Suprapubic skin (tissue), 4 donors: Measurements from ENCODE around the gene ROBO1. TPM values are rescaled to one million over a fixed set of nuclear protein-coding genes. Genes with fewer than 3 reads are reported as not detected.
"Not testable (repeated sequence)": the region's sequence is repeated elsewhere in the genome, so short reads cannot be mapped to it uniquely, and the experiment has no call there.

Source experiments
- DNase-seq, 2 donors: peaks; one replicate each; pipeline ENCODE4 v3.0.0-alpha.2; 2019; ENCODE audit warnings: low spot score in 2 of 2
- H3K27ac ChIP-seq: fragments of 200-600 bp; sonication (generic); one replicate; pipeline ENCODE4 v1.5.1; 2019
- H3K27me3 ChIP-seq: fragments of 200-600 bp; sonication (generic); one replicate; pipeline ENCODE4 v1.5.1; 2019
- H3K36me3 ChIP-seq: fragments of 200-600 bp; sonication (generic); one replicate; pipeline ENCODE4 v1.5.1; 2019
- H3K4me1 ChIP-seq: fragments of 200-600 bp; sonication (generic); one replicate; pipeline ENCODE4 v1.5.1; 2019
- H3K4me3 ChIP-seq: fragments of 200-600 bp; sonication (generic); one replicate; pipeline ENCODE4 v1.5.1; 2019; ENCODE audit warnings: mild to moderate bottlenecking
- H3K9me3 ChIP-seq: fragments of 200-600 bp; sonication (generic); one replicate; pipeline ENCODE4 v1.5.1; 2019
- EP300 ChIP-seq: sonication (generic); formaldehyde crosslinking; IDR thresholded peaks from one replicate; pipeline ENCODE4 v1.6.1; 2017; ENCODE audit warnings: antibody characterized with exemption
- POLR2A ChIP-seq, 2 donors: fragments of 450-650 bp; IDR thresholded peaks; one replicate each; pipeline ENCODE4 v1.6.1; 2017; ENCODE audit warnings: antibody characterized with exemption in 2 of 2, mild to moderate bottlenecking in 2 of 2, moderate library complexity in 2 of 2
- POLR2AphosphoS5 ChIP-seq, 3 donors: sonication (generic); formaldehyde crosslinking; IDR thresholded peaks; one replicate each; pipeline ENCODE4 v1.6.1; 2017; ENCODE audit warnings: antibody characterized with exemption in 3 of 3
- WGBS: methylation state at CpG from one replicate; pipeline ENCODE4 v1.1.5; 2018; 5-methylcytosine and 5-hydroxymethylcytosine counted together
- total RNA-seq, 4 donors: library from RNA; depleted of rRNA; stranded (reverse); fragments of >200 nt; gene quantifications; one replicate each; pipeline ENCODE4 v1.1.0, GENCODE V29; 2016
- TF ChIP-seq, protein P1 (sequence below), 2 donors: fragments of 200-600 bp in 1 of 2; fragments of 450-650 bp in 1 of 2; sonication (generic) in 1 of 2; IDR thresholded peaks; one replicate each; pipeline ENCODE4 v1.5.1; 2016 to 2019; ENCODE audit warnings: antibody characterized with exemption in 2 of 2, mild to moderate bottlenecking in 1 of 2, moderate library complexity in 1 of 2

Gene ROBO1
- total RNA-seq, 4 donors from 2014 or later = 67.7 to 80.3 (median 71.3) TPM

DNA sequence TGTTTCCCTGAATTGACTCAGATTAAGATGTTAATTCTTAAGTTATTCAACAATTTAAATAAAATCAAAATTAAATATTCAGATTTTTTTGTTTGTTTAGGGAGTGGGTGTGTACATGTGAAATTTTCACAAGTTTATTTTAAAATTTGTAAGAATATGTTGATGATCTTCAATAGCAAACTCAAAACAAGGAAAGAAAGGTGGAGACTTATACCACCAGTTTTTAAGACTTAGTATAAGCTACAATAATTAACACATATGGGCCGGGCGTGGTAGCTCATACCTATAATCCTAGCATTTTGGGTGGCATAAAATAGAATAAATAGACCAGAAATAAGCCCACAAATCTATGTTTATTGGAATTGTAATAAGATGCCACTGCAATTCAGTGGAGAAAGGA lies 1084.5 kb downstream of the ROBO1 start:
- no peak for DNase-seq
- Histone ChIP-seq H3K36me3 (peaks cover 11% of the 10 kb centered on the region), H3K4me1 (no peaks in the 10 kb centered on the region), H3K27me3 (no peaks in the 10 kb centered on the region), H3K4me3 (no peak overlapping the region), H3K9me3 (no peaks in the 10 kb centered on the region), H3K27ac (no peak overlapping the region)
- TF ChIP-seq POLR2A (IDR thresholded peaks at IDR 0.05) = no peak
- TF ChIP-seq POLR2AphosphoS5 (IDR thresholded peaks at IDR 0.05) = no peak
- TF ChIP-seq, protein P1, sequence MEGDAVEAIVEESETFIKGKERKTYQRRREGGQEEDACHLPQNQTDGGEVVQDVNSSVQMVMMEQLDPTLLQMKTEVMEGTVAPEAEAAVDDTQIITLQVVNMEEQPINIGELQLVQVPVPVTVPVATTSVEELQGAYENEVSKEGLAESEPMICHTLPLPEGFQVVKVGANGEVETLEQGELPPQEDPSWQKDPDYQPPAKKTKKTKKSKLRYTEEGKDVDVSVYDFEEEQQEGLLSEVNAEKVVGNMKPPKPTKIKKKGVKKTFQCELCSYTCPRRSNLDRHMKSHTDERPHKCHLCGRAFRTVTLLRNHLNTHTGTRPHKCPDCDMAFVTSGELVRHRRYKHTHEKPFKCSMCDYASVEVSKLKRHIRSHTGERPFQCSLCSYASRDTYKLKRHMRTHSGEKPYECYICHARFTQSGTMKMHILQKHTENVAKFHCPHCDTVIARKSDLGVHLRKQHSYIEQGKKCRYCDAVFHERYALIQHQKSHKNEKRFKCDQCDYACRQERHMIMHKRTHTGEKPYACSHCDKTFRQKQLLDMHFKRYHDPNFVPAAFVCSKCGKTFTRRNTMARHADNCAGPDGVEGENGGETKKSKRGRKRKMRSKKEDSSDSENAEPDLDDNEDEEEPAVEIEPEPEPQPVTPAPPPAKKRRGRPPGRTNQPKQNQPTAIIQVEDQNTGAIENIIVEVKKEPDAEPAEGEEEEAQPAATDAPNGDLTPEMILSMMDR (IDR thresholded peaks at IDR 0.05) = no peak
- TF ChIP-seq EP300 = no peak
- 98% methylated on average over 2 of the region's 2 CpGs for WGBS

DNA sequence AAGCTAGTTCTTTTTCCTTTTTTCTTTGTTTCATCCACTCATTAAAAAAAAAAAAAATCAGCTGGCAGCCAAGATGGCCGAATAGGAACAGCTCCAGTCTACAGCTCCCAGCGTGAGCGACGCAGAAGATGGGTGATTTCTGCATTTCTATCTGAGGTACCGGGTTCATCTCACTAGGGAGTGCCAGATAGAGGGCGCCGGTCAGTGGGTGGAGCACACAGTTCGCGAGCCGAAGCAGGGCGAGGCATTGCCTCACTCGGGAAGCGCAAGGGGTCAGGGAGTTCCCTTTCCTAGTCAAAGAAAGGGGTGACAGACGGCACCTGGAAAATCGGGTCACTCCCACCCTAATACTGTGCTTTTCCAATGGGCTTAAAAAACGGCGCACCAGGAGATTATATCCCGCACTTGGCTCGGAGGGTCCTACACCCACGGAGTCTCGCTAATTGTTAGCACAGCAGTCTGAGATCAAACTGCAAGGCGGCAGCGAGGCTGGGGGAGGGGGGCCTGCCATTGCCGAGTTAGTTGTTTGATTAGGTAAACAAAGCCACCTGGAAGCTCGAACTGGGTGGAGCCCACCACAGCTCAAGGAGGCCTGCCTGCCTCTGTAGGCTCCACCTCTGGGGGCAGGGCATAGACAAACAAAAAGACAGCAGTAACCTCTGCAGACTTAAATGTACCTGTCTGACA lies 1092.5 kb downstream of the ROBO1 start:
- not testable (repeated sequence) for H3K27me3 ChIP-seq, H3K4me3 ChIP-seq, H3K9me3 ChIP-seq, DNase-seq, H3K36me3 ChIP-seq, H3K27ac ChIP-seq, H3K4me1 ChIP-seq
- 97% methylated on average over 25 of the region's 25 CpGs for WGBS

DNA sequence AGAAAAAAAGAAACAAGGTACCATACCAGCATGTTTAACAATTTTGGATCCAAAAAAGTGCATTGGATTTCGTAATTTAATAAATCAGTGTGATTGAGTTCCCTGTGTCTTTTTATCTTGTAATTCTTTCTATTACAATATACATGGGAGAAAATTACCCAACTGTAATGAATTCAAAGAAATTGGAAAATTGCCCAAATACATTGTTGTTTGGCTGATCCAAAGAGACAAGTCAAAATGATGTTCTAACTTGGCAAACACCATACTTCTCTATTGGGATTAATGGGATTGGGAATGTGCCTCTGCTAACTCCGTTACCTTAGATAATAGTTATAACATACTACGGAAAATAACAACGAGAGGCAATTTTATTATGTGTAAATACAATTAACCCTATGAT lies 1097.1 kb downstream of the ROBO1 start:
- no peak overlapping the region for H3K4me3 ChIP-seq
- DNase-seq = no peak
- H3K27me3 ChIP-seq = no peaks in the 10 kb centered on the region
- H3K36me3 ChIP-seq = peaks cover 7% of the 10 kb centered on the region
- no peaks in the 10 kb centered on the region for H3K9me3 ChIP-seq
- TF ChIP-seq, protein P1 (IDR thresholded peaks at IDR 0.05) = no peak
- TF ChIP-seq EP300 = no peak
- no peak for TF ChIP-seq POLR2AphosphoS5 (IDR thresholded peaks at IDR 0.05)
- no peak for TF ChIP-seq POLR2A (IDR thresholded peaks at IDR 0.05)
- WGBS = 47% methylated on average over 4 of the region's 4 CpGs
- H3K4me1 ChIP-seq = peaks cover 3% of the 10 kb centered on the region
- no peak overlapping the region for H3K27ac ChIP-seq

DNA sequence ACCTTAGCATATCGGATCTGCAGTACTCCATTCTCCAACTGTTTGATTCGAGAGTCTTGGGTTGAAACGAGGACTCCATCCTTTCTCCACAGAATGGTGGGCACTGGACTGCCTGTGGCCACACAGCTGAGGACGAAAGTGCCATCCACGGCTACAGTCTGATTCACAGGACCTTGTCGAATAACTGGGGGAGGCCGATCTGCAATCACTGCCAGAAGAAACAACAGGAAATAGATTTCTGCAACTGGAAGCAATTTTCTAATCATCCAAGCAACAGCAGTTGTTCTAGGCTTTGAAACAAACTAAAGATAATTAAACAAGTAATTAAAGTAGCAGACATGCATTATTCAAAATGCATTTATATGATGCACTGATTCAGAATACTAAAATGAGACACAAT lies 1097.7 kb downstream of the ROBO1 start:
- 74% methylated on average over 7 of the region's 7 CpGs for WGBS
- Histone ChIP-seq H3K27ac (no peak overlapping the region), H3K4me1 (peaks cover 3% of the 10 kb centered on the region), H3K36me3 (peaks cover 7% of the 10 kb centered on the region), H3K27me3 (no peaks in the 10 kb centered on the region), H3K9me3 (no peaks in the 10 kb centered on the region), H3K4me3 (no peak overlapping the region)
- DNase-seq = no peak
- no peak for TF ChIP-seq POLR2A (IDR thresholded peaks at IDR 0.05)
- TF ChIP-seq, protein P1 (IDR thresholded peaks at IDR 0.05) = no peak
- no peak for TF ChIP-seq EP300

DNA sequence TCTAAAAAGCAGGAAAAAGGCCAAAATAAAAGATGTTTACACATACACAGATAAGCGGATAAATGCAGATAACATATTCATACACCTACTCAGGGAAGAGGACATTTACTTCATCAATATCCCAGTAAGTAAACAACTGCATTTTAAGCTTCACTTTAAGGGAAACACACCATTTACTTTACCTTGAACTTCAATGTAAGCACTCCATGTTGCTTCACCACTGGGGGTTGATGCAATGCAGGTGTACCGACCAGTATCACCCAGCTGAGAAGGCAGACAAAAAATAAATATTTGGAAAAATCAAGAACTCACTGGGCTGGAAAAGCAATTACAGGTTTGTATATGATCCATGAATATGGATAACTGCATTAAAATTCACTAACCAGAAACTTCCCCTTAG lies 1099.5 kb downstream of the ROBO1 start:
- DNase-seq = no peak
- H3K27me3 ChIP-seq = no peaks in the 10 kb centered on the region
- no peaks in the 10 kb centered on the region for H3K9me3 ChIP-seq
- H3K36me3 ChIP-seq = peaks cover 7% of the 10 kb centered on the region
- no peak for TF ChIP-seq POLR2A (IDR thresholded peaks at IDR 0.05)
- TF ChIP-seq, protein P1 (IDR thresholded peaks at IDR 0.05) = no peak
- TF ChIP-seq EP300 = no peak
- TF ChIP-seq POLR2AphosphoS5 (IDR thresholded peaks at IDR 0.05) = no peak
- WGBS = 70% methylated on average over 2 of the region's 2 CpGs
- H3K4me1 ChIP-seq = peaks cover 3% of the 10 kb centered on the region
- no peak overlapping the region for H3K4me3 ChIP-seq
- no peak overlapping the region for H3K27ac ChIP-seq

DNA sequence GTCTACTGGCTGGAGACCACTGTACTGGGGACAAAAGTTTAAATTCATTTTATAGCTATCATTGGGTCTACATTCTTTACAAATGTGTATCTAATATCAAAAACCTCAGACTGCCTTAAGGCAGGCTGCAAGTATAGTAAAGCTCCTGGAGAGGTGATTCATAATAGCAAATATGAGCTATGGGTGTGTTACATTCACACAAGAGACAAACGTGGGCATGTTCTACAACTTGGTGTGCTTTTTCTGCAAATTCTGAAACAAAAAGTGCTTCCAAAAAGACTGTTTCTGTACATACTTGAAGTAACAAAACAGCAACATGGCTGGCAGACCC lies 1101.4 kb downstream of the ROBO1 start:
- WGBS = 20% methylated on average over 1 of the region's 1 CpG
- H3K36me3 ChIP-seq = peaks cover 7% of the 10 kb centered on the region
- H3K4me3 ChIP-seq = no peak overlapping the region
- H3K4me1 ChIP-seq = peaks cover 4% of the 10 kb centered on the region
- H3K27ac ChIP-seq = no peak overlapping the region
- no peak for DNase-seq
- TF ChIP-seq POLR2A (IDR thresholded peaks at IDR 0.05) = no peak
- H3K9me3 ChIP-seq = no peaks in the 10 kb centered on the region
- no peaks in the 10 kb centered on the region for H3K27me3 ChIP-seq
